Peyer's patch (tissue), 4 donors: ENCODE results near the gene RAD50. TPM values are rescaled to one million over a fixed set of nuclear protein-coding genes. Genes with fewer than 3 reads are reported as not detected.
"Not testable (repeated sequence)": the region's sequence is repeated elsewhere in the genome, so short reads cannot be mapped to it uniquely, and the experiment has no call there.

Source experiments
- DNase-seq, 3 donors: peaks; one replicate each; pipeline ENCODE4 v3.0.0-alpha.2; 2017 to 2019
- H3K27ac ChIP-seq, 4 donors: fragments of 200-600 bp; sonication (generic); one replicate each; pipeline ENCODE4 v1.5.1; 2016 to 2019
- H3K27me3 ChIP-seq, 2 donors: fragments of 200-600 bp; sonication (generic); one replicate each; pipeline ENCODE4 v1.5.1; 2019
- H3K36me3 ChIP-seq, 3 donors: fragments of 200-600 bp; sonication (generic); one replicate each; pipeline ENCODE4 v1.5.1; 2016 to 2019
- H3K4me1 ChIP-seq, 4 donors: fragments of 200-600 bp; sonication (generic); one replicate each; pipeline ENCODE4 v1.5.1; 2016 to 2019
- H3K4me3 ChIP-seq, 4 donors: fragments of 200-600 bp; sonication (generic); 1 replicate in 3 of 4; 2 replicates in 1 of 4; pipeline ENCODE4 v1.5.1; 2016 to 2019; ENCODE audit warnings: mild to moderate bottlenecking in 1 of 4
- H3K9me3 ChIP-seq, 4 donors: fragments of 200-600 bp; sonication (generic); one replicate each; pipeline ENCODE4 v1.5.1; 2016 to 2019; ENCODE audit warnings: mild to moderate bottlenecking in 1 of 4
- CTCF ChIP-seq, 6 experiments: fragments of 450-650 bp in 4 of 6; fragments of 200-600 bp in 2 of 6; sonication (generic) in 1 of 6; IDR thresholded peaks; one replicate each; pipeline ENCODE4 v1.5.1; 2017 to 2019; ENCODE audit warnings: antibody characterized with exemption in 6 of 6, mild to moderate bottlenecking in 3 of 6, moderate library complexity in 1 of 6
- POLR2A ChIP-seq, 2 donors: fragments of 450-650 bp; IDR thresholded peaks; one replicate each; pipeline ENCODE4 v1.5.1; 2017; ENCODE audit warnings: antibody characterized with exemption in 2 of 2, mild to moderate bottlenecking in 2 of 2, moderate library complexity in 2 of 2
- total RNA-seq, 4 donors: library from RNA; depleted of rRNA; stranded (reverse); fragments of >200 nt; gene quantifications; one replicate each; pipeline ENCODE4 v1.1.0, GENCODE V29; 2016

The RAD50 gene
- total RNA-seq, 4 donors from 2014 or later = 47.5 to 102 (median 54.3) TPM

DNA sequence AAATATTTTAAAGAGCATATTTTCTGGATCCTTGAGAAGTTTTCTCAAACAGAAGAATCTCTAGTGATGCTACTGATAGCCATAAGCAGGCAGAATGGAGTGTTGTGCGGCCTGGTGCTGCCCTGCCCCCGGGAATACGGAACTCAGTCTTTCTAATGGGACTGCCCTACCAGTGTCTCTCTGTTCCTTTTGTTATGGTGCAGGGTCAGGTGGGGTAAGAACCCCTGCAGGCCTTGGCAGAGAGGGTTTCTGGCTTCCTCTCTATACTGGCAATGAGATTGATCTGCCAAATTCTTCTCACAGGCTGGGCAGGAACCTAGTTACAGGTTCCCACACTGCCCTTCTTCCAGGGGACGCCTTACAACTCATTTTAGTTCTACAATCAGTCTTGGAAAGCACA, 16.0 kb upstream of the RAD50 start:
- Histone ChIP-seq H3K4me3 (no peak overlapping the region), H3K9me3 (no peaks in the 10 kb centered on the region), H3K4me1 (no peaks in the 10 kb centered on the region), H3K27me3 (no peaks in the 10 kb centered on the region), H3K36me3 (no peaks in the 10 kb centered on the region), H3K27ac (no peak overlapping the region)
- TF ChIP-seq CTCF (IDR thresholded peaks at IDR 0.05) (no peak), POLR2A (IDR thresholded peaks at IDR 0.05) (no peak)
- DNase-seq = no peak

GRCh38 chr5:132543472-132544201, 13.1 kb upstream of the RAD50 start, which contains the start of gene IL5:
TSS of gene IL5 (minus strand) at chr5:132543522. CDS start at chr5:132543478, 44 bp downstream.
- H3K4me3 ChIP-seq = no peak within 1 kb of the TSS
- no peaks in the 10 kb centered on the region for H3K4me1 ChIP-seq
- no peaks in the 10 kb centered on the region for H3K9me3 ChIP-seq
- H3K27me3 ChIP-seq = no peaks in the 10 kb centered on the region
- TF ChIP-seq CTCF (IDR thresholded peaks at IDR 0.05) (no peak), POLR2A (IDR thresholded peaks at IDR 0.05) (no peak)
- no peaks in the 10 kb centered on the region for H3K36me3 ChIP-seq
- H3K27ac ChIP-seq = no peak within 1 kb of the TSS
- DNase-seq = no peak

- Histone ChIP-seq H3K4me3 (no peak overlapping the region), H3K9me3 (no peaks in the 10 kb centered on the region), H3K27me3 (no peaks in the 10 kb centered on the region), H3K4me1 (no peaks in the 10 kb centered on the region), H3K36me3 (no peaks in the 10 kb centered on the region), H3K27ac (no peak overlapping the region)
- no peak for DNase-seq
- TF ChIP-seq CTCF (IDR thresholded peaks at IDR 0.05) = no peak
These were observed 10.7 kb upstream of the RAD50 start for GRCh38 chr5:132546108-132546507.

DNA sequence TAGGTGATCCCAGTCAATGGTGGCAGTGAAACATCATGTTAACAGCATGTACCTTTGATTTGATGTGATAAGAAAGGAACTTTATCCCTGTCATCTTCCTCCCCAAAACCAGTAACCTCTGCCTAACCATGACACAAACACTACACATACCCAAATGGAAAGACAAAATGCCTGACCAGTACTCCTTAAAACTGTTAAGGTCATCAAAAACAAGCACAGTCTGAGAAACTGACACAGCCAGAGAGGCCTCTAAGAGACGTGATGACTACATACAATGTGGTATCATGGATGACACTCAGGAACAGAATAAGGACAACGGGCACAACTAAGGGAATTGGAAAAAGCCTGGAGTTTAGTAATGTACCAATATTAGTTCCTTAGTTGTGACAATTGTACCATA, 9.5 kb upstream of the RAD50 start:
- H3K27ac ChIP-seq = no peak overlapping the region
- H3K9me3 ChIP-seq = no peaks in the 10 kb centered on the region
- no peak overlapping the region for H3K4me3 ChIP-seq
- H3K36me3 ChIP-seq = no peaks in the 10 kb centered on the region
- TF ChIP-seq CTCF (IDR thresholded peaks at IDR 0.05) (no peak), POLR2A (IDR thresholded peaks at IDR 0.05) (no peak)
- DNase-seq = no peak
- H3K4me1 ChIP-seq = no peaks in the 10 kb centered on the region
- H3K27me3 ChIP-seq = no peaks in the 10 kb centered on the region

DNA sequence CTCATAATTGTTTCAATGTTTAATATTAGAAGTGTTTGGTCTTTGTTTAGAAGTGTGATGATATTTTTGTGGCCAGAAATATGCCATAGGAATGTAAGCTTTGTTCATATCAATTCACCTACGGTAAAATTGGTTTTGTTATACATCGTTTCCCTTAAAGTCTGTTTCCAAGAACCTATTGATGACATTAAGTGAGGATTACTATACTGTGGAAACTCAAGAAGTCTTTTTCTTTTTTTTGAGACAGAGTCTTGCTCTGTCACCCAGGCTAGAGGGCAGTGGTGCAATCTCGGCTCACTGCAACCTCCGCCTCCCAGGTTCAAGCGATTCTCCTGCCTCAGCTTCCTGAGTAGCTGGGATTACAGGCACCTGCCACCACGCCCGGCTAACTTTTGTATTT, 7.9 kb upstream of the RAD50 start:
- H3K4me3 ChIP-seq, H3K27ac ChIP-seq, H3K27me3 ChIP-seq, H3K9me3 ChIP-seq, H3K36me3 ChIP-seq, DNase-seq, H3K4me1 ChIP-seq: not testable (repeated sequence)

- H3K9me3 ChIP-seq = no peaks in the 10 kb centered on the region
- no peak overlapping the region for H3K27ac ChIP-seq
- no peak for DNase-seq
- TF ChIP-seq POLR2A (IDR thresholded peaks at IDR 0.05) (no peak), CTCF (IDR thresholded peaks at IDR 0.05) (no peak)
- no peak overlapping the region for H3K4me3 ChIP-seq
- H3K4me1 ChIP-seq = no peaks in the 10 kb centered on the region
- H3K36me3 ChIP-seq = no peaks in the 10 kb centered on the region
- no peaks in the 10 kb centered on the region for H3K27me3 ChIP-seq
These were observed 7.2 kb upstream of the RAD50 start for GRCh38 chr5:132549576-132549975.
